K562 (cell line): Measurements from ENCODE around the gene SUN5. TPM values are rescaled to one million over a fixed set of nuclear protein-coding genes. Genes with fewer than 3 reads are reported as not detected.

Source experiments
- ATAC-seq: fragments of 200-7000 bp; cut with Tn5 transposase; 3 replicates; pipeline ENCODE4 v1.9.1; 2020; ENCODE audit warnings: moderate library complexity
- BruUV-seq: library from RNA; stranded (reverse); fragments of 400-500 nt; replicated peaks from 2 replicates; lab custom pipeline; 2021; lab: Mats Ljungman, UMichigan
- CTCF ChIA-PET: fragments of 300-600 bp; formaldehyde crosslinking; extraction: SDS; loops from one replicate; lab custom pipeline; 2021; ENCODE audit warnings: low intra/inter-chr PET ratio; lab: Yijun Ruan, JAX
- POLR2A ChIA-PET: fragments of 300-600, 350-650 bp; sonication (Branson Sonifier 250); formaldehyde crosslinking; extraction: SDS; loops from one replicate; lab custom pipeline; 2021; ENCODE audit warnings: antibody characterized with exemption, inconsistent platforms; lab: Yijun Ruan, JAX
- DNase-seq, 4 experiments: peaks; one replicate each; pipeline versions ENCODE4 v3.0.0 to v3.0.0-alpha.2; 2011 to 2018; ENCODE audit warnings: low spot score in 3 of 4, mixed read lengths in 3 of 4; ENCODE audit errors: extremely low read depth in 1 of 4
- FAIRE-seq: peaks from 2 replicates; lab custom pipeline; 2011; peaks lifted over from hg19 to GRCh38; lab: Jason Lieb, UNC
- H2AFZ ChIP-seq: 2 replicates; pipeline ENCODE4 v1.6.0; 2011; ENCODE audit warnings: low read depth, low read length, control low read depth, inconsistent platforms
- H3K27ac ChIP-seq: fragments of 200-600 bp; 3 replicates; pipeline ENCODE4 v1.8.0; 2011; ENCODE audit warnings: low read depth, mild to moderate bottlenecking, control low read depth, inconsistent platforms, low read length, moderate library complexity, mixed read lengths; ENCODE audit errors: extremely low read depth
- H3K27me3 ChIP-seq, 2 experiments: fragments of 300-600 bp in 1 of 2; 2 replicates in 1 of 2; 3 replicates in 1 of 2; pipeline versions ENCODE4 v1.6.0 to v1.8.0; 2011; ENCODE audit warnings: inconsistent platforms in 2 of 2, low read length in 2 of 2, mild to moderate bottlenecking in 1 of 2, mixed read lengths in 1 of 2, moderate library complexity in 1 of 2; ENCODE audit not compliant: control insufficient read depth in 2 of 2, insufficient read depth in 2 of 2
- H3K36me3 ChIP-seq: fragments of 300-600 bp; 3 replicates; pipeline ENCODE4 v1.8.0; 2011; ENCODE audit warnings: mild to moderate bottlenecking, low read length, inconsistent platforms; ENCODE audit not compliant: control insufficient read depth, insufficient read depth
- H3K4me1 ChIP-seq, 2 experiments: fragments of 200-600 bp in 1 of 2; replicated peaks in 1 of 2; 2 replicates in 1 of 2; 3 replicates in 1 of 2; pipeline versions ENCODE4 v1.5.1 to v1.8.0; 2011; ENCODE audit warnings: inconsistent platforms in 2 of 2, low read length in 2 of 2, mild to moderate bottlenecking in 1 of 2, mixed read lengths in 1 of 2, moderate library complexity in 1 of 2; ENCODE audit not compliant: control insufficient read depth in 2 of 2, insufficient read depth in 2 of 2
- H3K4me2 ChIP-seq: 2 replicates; pipeline ENCODE4 v1.6.1; 2011; ENCODE audit warnings: low read length, control low read depth, inconsistent platforms, mixed read lengths; ENCODE audit not compliant: insufficient read depth
- H3K4me3 ChIP-seq: fragments of 200-600 bp; sonication (generic), shearing (Covaris generic); 2 replicates; pipeline ENCODE4 v1.5.1; 2016; ENCODE audit warnings: control low read depth, inconsistent platforms
- H3K79me2 ChIP-seq: fragments of 200-600 bp; 3 replicates; pipeline ENCODE4 v1.8.0; 2011; ENCODE audit warnings: low read length, inconsistent platforms; ENCODE audit not compliant: control insufficient read depth, insufficient read depth
- H3K9ac ChIP-seq, 2 experiments: 2 replicates each; pipeline versions ENCODE4 v1.6.0 to v1.6.1; 2011; ENCODE audit warnings: low read depth in 2 of 2, low read length in 2 of 2, control low read depth in 1 of 2, inconsistent platforms in 1 of 2, mild to moderate bottlenecking in 1 of 2, mixed read lengths in 1 of 2; ENCODE audit not compliant: insufficient read depth in 1 of 2
- H3K9me1 ChIP-seq: one replicate; pipeline ENCODE4 v1.6.0; 2011; ENCODE audit warnings: inconsistent platforms, mild to moderate bottlenecking, low read length, moderate library complexity; ENCODE audit not compliant: control insufficient read depth, insufficient read depth
- H3K9me3 ChIP-seq: replicated peaks from 2 replicates; pipeline ENCODE4 v1.5.1; 2011; ENCODE audit warnings: low read depth, low read length, inconsistent platforms; ENCODE audit not compliant: control insufficient read depth, insufficient read depth
- H4K20me1 ChIP-seq: replicated peaks from 2 replicates; pipeline ENCODE4 v1.6.1; 2011; ENCODE audit warnings: low read length, inconsistent platforms, mixed read lengths; ENCODE audit not compliant: control insufficient read depth, insufficient read depth
- ATF1 ChIP-seq, 2 experiments: fragments of 450-650 bp in 1 of 2; IDR thresholded peaks; 2 replicates each; pipeline ENCODE4 v1.6.1; 2016; ENCODE audit warnings: missing compliant biosample characterization in 1 of 2, missing genetic modification characterization in 1 of 2
- GTF3C2 ChIP-seq: IDR thresholded peaks from 3 replicates; pipeline ENCODE4 v1.6.1; 2011; ENCODE audit warnings: borderline replicate concordance, mild to moderate bottlenecking, moderate library complexity; ENCODE audit not compliant: insufficient read length; ENCODE audit errors: extremely low read depth
- IFI16 ChIP-seq: fragments of 250-450 bp; sonication (Bioruptor Pico); IDR thresholded peaks from 2 replicates; pipeline ENCODE4 v2.1.2; 2022; ENCODE audit warnings: mild to moderate bottlenecking, inconsistent platforms
- NFYB ChIP-seq: IDR thresholded peaks from 2 replicates; pipeline ENCODE4 v1.6.1; 2011; ENCODE audit warnings: mild to moderate bottlenecking, moderate library complexity; ENCODE audit not compliant: insufficient read length; ENCODE audit errors: extremely low read depth
- SIX5 ChIP-seq, 2 experiments: IDR thresholded peaks; 2 replicates each; pipeline ENCODE4 v1.6.1; 2011; ENCODE audit warnings: low read length in 2 of 2, borderline replicate concordance in 1 of 2, low read depth in 1 of 2, mild to moderate bottlenecking in 1 of 2, moderate library complexity in 1 of 2; ENCODE audit not compliant: insufficient read depth in 1 of 2
- SPI1 ChIP-seq: IDR thresholded peaks from 2 replicates; pipeline ENCODE4 v1.6.1; 2011; ENCODE audit warnings: low read depth, low read length, control low read depth, borderline replicate concordance
- XRCC4 ChIP-seq: IDR thresholded peaks from one replicate; pipeline ENCODE4 v1.6.1; 2011; ENCODE audit not compliant: insufficient read depth, insufficient read length; ENCODE audit errors: extremely low read depth
- WGBS: fragments of 100-300 bp; shearing (Covaris generic); methylation state at CpG from one replicate; pipeline ENCODE4 v1.1.6; 2016; ENCODE audit warnings: low coverage, mixed read lengths; ENCODE audit not compliant: insufficient coverage; ENCODE audit errors: missing lambda C conversion rate; 5-methylcytosine and 5-hydroxymethylcytosine counted together
- in situ Hi-C: fragments of 300-500 bp; cut with MboI; formaldehyde crosslinking; loops from 4 replicates; pipeline ENCODE4 v1.15.0; 2018; ENCODE audit warnings: inconsistent platforms, mixed read lengths
- intact Hi-C: fragments of 100-400 bp; cut with micrococcal nuclease; formaldehyde crosslinking; loops from 2 replicates; pipeline ENCODE4 v1.14.2; 2022
- polyA plus RNA-seq, 8 experiments: library from polyadenylated mRNA; depleted of rRNA in 4 of 8; stranded (reverse) in 5 of 8; unstranded in 3 of 8; fragments of >200 nt; fragmentation: Nextera tagmentation in 2 of 8; fragmentation: Illumina TruSeq in 1 of 8; extraction: Ambion mirVana in 2 of 8; extraction: Trizol in 1 of 8; gene quantifications; 2 replicates each; pipeline versions ENCODE4 v1.2.1 to v1.2.3, GENCODE V29; 2011 to 2014; ENCODE audit warnings: inconsistent platforms in 1 of 8, missing spikeins in 1 of 8
- total RNA-seq, 7 experiments: library from RNA; depleted of rRNA in 6 of 7; stranded (reverse); fragments of >200 nt in 6 of 7; fragmentation: Illumina TruSeq in 2 of 7; extraction: Trizol in 2 of 7; gene quantifications; 2 replicates each; pipeline versions ENCODE4 v1.2.1 to v1.2.3, GENCODE V29; 2011 to 2021; ENCODE audit warnings: low replicate concordance in 1 of 7

SUN5 gene
- total and polyA plus RNA-seq, 9 of the 15 experiments (the other 6 are each of a cell fraction or from before 2014, with no cell fraction given), result not detected

- POLR2A ChIA-PET, result interaction anchor here (0.5 to 1.0 kb wide), 2 partner anchors 10 to 96 kb away, joined by 3 read pairs; no protein-coding TSS in a partner anchor
- Histone ChIP-seq H3K9me3 (peaks cover 4% of the 10 kb centered on the region), H3K4me3 (no peak overlapping the region), H3K4me2 (no peak overlapping the region), H4K20me1 (no peaks in the 10 kb centered on the region), H3K9me1 (no peaks in the 10 kb centered on the region), H3K36me3 (no peaks in the 10 kb centered on the region), H2AFZ (no peak overlapping the region), H3K27ac (no peak overlapping the region), H3K27me3 (peaks cover 5 to 46% of the 10 kb centered on the region in 2 experiments; a peak in 3 of 5 replicates), H3K79me2 (no peaks in the 10 kb centered on the region), H3K9ac (no peak overlapping the region), H3K4me1 (no peaks in the 10 kb centered on the region; a peak in 1 of 5 replicates)
- TF ChIP-seq XRCC4 (no peak), IFI16 (CRISPR knock-in tag) (no peak), SIX5 (IDR thresholded peaks at IDR 0.05; ENCODE audit: borderline replicate concordance in 1 of 2, insufficient read depth in 1 of 2, low read depth in 1 of 2, low read length in 2 of 2) (no peak), ATF1 (CRISPR knock-in tag; IDR thresholded peaks at IDR 0.05) (no peak), ATF1 (tag; IDR thresholded peaks at IDR 0.05) (no peak), NFYB (no peak), SPI1 (no peak), GTF3C2 (no peak)
- WGBS, result 0% methylated on average over 8 of the region's 8 CpGs
- ATAC-seq, result no peak
- CTCF ChIA-PET, result no interaction called here
- no peak for FAIRE-seq
- no TSS peak for BruUV-seq
- intact Hi-C loops, result loop anchor here (2.0 kb wide), 1 partner anchor 103 kb away; no protein-coding TSS in a partner anchor
- in situ Hi-C loops, result no loop called here
- DNase-seq, result no peak
Measured at GRCh38 chr20:33005908-33006775, 1.9 kb upstream of the SUN5 start.
